ENCODE results near the gene PRKCH.

Gene PRKCH

DNA sequence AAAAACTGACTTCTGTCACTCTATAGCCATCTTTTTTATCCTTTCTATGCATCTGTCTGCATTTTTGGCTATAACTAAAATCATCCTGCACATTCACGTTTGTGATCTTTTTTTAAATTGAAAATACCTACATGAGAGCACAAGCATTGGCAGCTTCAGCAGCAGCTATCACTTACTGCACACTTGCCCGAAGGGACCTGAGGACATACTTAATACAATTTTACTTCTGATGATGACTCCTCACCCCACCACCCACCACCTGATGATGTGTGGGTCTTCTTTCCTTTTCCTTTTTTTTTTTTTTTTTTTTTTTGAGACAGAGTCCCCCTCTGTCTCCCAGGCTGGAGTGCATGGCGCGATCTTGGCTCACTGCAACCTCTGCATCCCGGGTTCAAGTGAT is 160.3 kb downstream of the PRKCH start:
- Histone ChIP-seq H3K27me3 (ENCODE audit: low read depth, low read length) (0 out of 2 replicates have a peak, but pooled peaks cover 13% of the 10 kb centered on the region), H3K9me3 (ENCODE audit: insufficient read depth, low read length) (no peaks in the 10 kb centered on the region), H2AFZ (ENCODE audit: low read depth, low read length) (no peak overlapping the region), H3K79me2 (ENCODE audit: low read length) (no peaks in the 10 kb centered on the region), H4K20me1 (ENCODE audit: insufficient read depth, low read length) (no peaks in the 10 kb centered on the region), H3K9ac (ENCODE audit: low read length) (no peak overlapping the region), H3K27ac (ENCODE audit: low read length) (no peak overlapping the region), H3K4me3 (ENCODE audit: low read length) (no peak overlapping the region), H3K36me3 (replicated peaks; ENCODE audit: low read depth, low read length) (no peaks in the 10 kb centered on the region), H3K4me1 (ENCODE audit: low read length) (peaks cover 23% of the 10 kb centered on the region), H3K4me2 (ENCODE audit: low read length) (no peak overlapping the region)
- TF ChIP-seq, protein P1, sequence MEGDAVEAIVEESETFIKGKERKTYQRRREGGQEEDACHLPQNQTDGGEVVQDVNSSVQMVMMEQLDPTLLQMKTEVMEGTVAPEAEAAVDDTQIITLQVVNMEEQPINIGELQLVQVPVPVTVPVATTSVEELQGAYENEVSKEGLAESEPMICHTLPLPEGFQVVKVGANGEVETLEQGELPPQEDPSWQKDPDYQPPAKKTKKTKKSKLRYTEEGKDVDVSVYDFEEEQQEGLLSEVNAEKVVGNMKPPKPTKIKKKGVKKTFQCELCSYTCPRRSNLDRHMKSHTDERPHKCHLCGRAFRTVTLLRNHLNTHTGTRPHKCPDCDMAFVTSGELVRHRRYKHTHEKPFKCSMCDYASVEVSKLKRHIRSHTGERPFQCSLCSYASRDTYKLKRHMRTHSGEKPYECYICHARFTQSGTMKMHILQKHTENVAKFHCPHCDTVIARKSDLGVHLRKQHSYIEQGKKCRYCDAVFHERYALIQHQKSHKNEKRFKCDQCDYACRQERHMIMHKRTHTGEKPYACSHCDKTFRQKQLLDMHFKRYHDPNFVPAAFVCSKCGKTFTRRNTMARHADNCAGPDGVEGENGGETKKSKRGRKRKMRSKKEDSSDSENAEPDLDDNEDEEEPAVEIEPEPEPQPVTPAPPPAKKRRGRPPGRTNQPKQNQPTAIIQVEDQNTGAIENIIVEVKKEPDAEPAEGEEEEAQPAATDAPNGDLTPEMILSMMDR (IDR thresholded peaks at IDR 0.05; ENCODE audit: low read depth, low read length): no peak
- TF ChIP-seq EZH2phosphoT487 (IDR thresholded peaks at IDR 0.05; ENCODE audit: low read depth): no peak

DNA sequence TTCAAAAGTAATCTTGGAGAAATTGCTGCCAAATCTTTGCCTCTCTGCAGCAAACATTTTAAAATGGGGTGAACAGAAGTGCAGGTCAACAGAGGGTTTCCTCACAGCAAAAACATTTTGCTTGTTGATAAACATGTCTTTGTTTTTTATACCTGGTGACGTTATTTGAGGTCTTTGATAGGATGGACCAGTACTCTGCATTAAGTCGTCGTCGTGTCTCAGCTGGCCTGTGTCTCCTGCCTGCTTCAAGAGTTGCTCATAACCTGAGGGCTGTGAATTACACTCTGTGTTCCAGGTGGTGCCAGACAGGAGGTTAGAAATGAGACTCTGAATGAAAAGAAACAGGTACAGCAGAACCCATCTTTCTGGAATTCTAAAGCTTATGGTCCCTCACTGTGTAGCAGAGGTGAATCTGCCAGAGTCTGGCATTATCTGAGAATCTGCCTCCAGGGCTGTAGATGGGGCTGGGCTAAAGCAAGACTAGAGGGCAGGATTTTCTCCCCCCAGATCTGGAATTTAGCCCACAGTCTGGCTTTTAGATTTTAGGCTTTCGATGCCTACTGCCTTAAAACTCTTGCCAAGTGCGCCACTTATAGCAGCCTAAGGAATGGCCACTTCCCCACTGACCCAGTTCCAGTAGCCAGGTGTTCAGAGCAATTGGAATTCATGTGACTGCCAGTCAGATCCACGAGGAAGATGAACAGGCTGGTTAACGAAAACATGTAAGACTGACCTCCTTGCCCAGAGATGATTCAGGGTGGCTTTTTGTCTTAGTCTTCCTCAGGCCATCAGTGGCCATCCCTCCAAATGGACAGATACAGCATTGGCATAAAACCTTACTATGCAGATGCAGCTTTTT is 161.2 kb downstream of the PRKCH start:
- H3K4me3 ChIP-seq (ENCODE audit: low read length): no peak overlapping the region
- H3K36me3 ChIP-seq (replicated peaks; ENCODE audit: low read depth, low read length): no peaks in the 10 kb centered on the region
- no peak overlapping the region for H3K4me2 ChIP-seq (ENCODE audit: low read length)
- no peak overlapping the region for H2AFZ ChIP-seq (ENCODE audit: low read depth, low read length)
- H4K20me1 ChIP-seq (ENCODE audit: insufficient read depth, low read length): no peaks in the 10 kb centered on the region
- H3K9ac ChIP-seq (ENCODE audit: low read length): no peak overlapping the region
- 0 out of 2 replicates have a peak, but pooled peaks cover 13% of the 10 kb centered on the region for H3K27me3 ChIP-seq (ENCODE audit: low read depth, low read length)
- H3K9me3 ChIP-seq (ENCODE audit: insufficient read depth, low read length): no peaks in the 10 kb centered on the region
- no peaks in the 10 kb centered on the region for H3K79me2 ChIP-seq (ENCODE audit: low read length)
- peaks cover 14% of the 10 kb centered on the region for H3K4me1 ChIP-seq (ENCODE audit: low read length)
- no peak overlapping the region for H3K27ac ChIP-seq (ENCODE audit: low read length)
- TF ChIP-seq EZH2phosphoT487 (IDR thresholded peaks at IDR 0.05; ENCODE audit: low read depth): no peak
- TF ChIP-seq, protein P1 (IDR thresholded peaks at IDR 0.05; ENCODE audit: low read depth, low read length): no peak

DNA sequence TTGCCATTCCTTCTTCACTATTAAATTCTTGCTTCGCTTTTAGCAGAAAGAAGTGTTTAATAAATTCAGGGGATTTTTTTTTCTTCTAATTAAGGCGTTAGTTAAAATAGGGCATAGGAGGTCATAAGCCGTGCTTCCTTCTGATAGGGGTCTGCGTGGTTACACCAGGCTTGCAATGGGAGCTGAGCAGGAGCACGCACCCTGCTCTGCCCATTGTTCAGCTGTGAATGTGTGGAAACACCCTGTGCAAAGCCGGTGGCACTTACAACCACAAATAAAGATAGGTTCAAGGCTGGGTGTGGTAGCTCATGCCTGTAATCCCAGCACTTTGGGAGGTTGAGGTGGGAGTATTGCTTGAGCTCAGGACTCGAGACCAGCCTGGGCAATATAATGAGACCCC is 162.1 kb downstream of the PRKCH start:
- TF ChIP-seq EZH2phosphoT487 (IDR thresholded peaks at IDR 0.05; ENCODE audit: low read depth): no peak
- TF ChIP-seq, protein P1 (IDR thresholded peaks at IDR 0.05; ENCODE audit: low read depth, low read length): no peak
- Histone ChIP-seq H3K27me3 (ENCODE audit: low read depth, low read length) (0 out of 2 replicates have a peak, but pooled peaks cover 13% of the 10 kb centered on the region), H3K9ac (ENCODE audit: low read length) (no peak overlapping the region), H4K20me1 (ENCODE audit: insufficient read depth, low read length) (no peaks in the 10 kb centered on the region), H3K4me3 (ENCODE audit: low read length) (no peak overlapping the region), H2AFZ (ENCODE audit: low read depth, low read length) (no peak overlapping the region), H3K79me2 (ENCODE audit: low read length) (no peaks in the 10 kb centered on the region), H3K4me1 (ENCODE audit: low read length) (peaks cover 8% of the 10 kb centered on the region), H3K36me3 (replicated peaks; ENCODE audit: low read depth, low read length) (no peaks in the 10 kb centered on the region), H3K27ac (ENCODE audit: low read length) (no peak overlapping the region), H3K9me3 (ENCODE audit: insufficient read depth, low read length) (no peaks in the 10 kb centered on the region), H3K4me2 (ENCODE audit: low read length) (no peak overlapping the region)

DNA sequence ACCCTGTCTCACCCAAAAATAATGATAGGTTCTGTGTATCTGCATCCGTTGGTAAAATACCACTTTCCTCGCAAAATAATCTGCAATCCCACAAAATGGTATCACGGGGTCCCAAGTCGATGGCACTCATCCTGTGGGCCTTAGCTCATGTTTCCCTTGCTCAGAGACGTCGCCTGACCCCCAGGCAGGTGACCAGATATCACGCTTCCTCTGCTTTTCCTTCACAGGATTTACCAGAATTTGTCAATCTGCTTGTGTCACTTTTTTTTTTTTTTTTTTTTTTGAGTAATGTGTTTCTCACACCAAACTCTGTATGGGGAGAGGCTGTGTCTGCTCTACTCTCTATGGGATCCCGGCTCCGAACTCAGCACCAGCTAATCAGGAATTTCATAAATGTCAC is 162.7 kb downstream of the PRKCH start:
- Histone ChIP-seq H3K4me2 (ENCODE audit: low read length) (no peak overlapping the region), H3K27ac (ENCODE audit: low read length) (no peak overlapping the region), H3K79me2 (ENCODE audit: low read length) (no peaks in the 10 kb centered on the region), H4K20me1 (ENCODE audit: insufficient read depth, low read length) (no peaks in the 10 kb centered on the region), H3K9ac (ENCODE audit: low read length) (no peak overlapping the region), H3K4me1 (ENCODE audit: low read length) (peaks cover 3% of the 10 kb centered on the region), H3K4me3 (ENCODE audit: low read length) (no peak overlapping the region), H3K9me3 (ENCODE audit: insufficient read depth, low read length) (no peaks in the 10 kb centered on the region), H2AFZ (ENCODE audit: low read depth, low read length) (no peak overlapping the region), H3K27me3 (ENCODE audit: low read depth, low read length) (0 out of 2 replicates have a peak, but pooled peaks cover 13% of the 10 kb centered on the region), H3K36me3 (replicated peaks; ENCODE audit: low read depth, low read length) (no peaks in the 10 kb centered on the region)
- TF ChIP-seq, protein P1 (IDR thresholded peaks at IDR 0.05; ENCODE audit: low read depth, low read length): no peak
- TF ChIP-seq EZH2phosphoT487 (IDR thresholded peaks at IDR 0.05; ENCODE audit: low read depth): no peak
